NCI-H460 (cell line): Measurements from ENCODE around the gene NCL. TPM values are rescaled to one million over a fixed set of nuclear protein-coding genes. Genes with fewer than 3 reads are reported as not detected.

Source experiments
- DNase-seq: peaks from one replicate; pipeline ENCODE4 v3.0.0-alpha.2; 2016; ENCODE audit warnings: low read depth; ENCODE audit errors: extremely low read depth
- polyA plus RNA-seq: library from polyadenylated mRNA; depleted of rRNA; stranded (reverse); fragments of >200 nt; gene quantifications from 2 replicates; pipeline ENCODE4 v1.2.3, GENCODE V29; 2014; cell fraction: nucleus; rRNA removed
- total RNA-seq: library from RNA; depleted of rRNA; stranded (reverse); fragments of >200 nt; shearing (Covaris generic); gene quantifications from 2 replicates; pipeline ENCODE4 v1.2.3, GENCODE V29; 2014; rRNA removed

NCL gene, protein sequence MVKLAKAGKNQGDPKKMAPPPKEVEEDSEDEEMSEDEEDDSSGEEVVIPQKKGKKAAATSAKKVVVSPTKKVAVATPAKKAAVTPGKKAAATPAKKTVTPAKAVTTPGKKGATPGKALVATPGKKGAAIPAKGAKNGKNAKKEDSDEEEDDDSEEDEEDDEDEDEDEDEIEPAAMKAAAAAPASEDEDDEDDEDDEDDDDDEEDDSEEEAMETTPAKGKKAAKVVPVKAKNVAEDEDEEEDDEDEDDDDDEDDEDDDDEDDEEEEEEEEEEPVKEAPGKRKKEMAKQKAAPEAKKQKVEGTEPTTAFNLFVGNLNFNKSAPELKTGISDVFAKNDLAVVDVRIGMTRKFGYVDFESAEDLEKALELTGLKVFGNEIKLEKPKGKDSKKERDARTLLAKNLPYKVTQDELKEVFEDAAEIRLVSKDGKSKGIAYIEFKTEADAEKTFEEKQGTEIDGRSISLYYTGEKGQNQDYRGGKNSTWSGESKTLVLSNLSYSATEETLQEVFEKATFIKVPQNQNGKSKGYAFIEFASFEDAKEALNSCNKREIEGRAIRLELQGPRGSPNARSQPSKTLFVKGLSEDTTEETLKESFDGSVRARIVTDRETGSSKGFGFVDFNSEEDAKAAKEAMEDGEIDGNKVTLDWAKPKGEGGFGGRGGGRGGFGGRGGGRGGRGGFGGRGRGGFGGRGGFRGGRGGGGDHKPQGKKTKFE
- 339 and 396 TPM in 2 replicates for total RNA-seq
- 185 and 195 TPM in 2 replicates for polyA plus RNA-seq

DNA sequence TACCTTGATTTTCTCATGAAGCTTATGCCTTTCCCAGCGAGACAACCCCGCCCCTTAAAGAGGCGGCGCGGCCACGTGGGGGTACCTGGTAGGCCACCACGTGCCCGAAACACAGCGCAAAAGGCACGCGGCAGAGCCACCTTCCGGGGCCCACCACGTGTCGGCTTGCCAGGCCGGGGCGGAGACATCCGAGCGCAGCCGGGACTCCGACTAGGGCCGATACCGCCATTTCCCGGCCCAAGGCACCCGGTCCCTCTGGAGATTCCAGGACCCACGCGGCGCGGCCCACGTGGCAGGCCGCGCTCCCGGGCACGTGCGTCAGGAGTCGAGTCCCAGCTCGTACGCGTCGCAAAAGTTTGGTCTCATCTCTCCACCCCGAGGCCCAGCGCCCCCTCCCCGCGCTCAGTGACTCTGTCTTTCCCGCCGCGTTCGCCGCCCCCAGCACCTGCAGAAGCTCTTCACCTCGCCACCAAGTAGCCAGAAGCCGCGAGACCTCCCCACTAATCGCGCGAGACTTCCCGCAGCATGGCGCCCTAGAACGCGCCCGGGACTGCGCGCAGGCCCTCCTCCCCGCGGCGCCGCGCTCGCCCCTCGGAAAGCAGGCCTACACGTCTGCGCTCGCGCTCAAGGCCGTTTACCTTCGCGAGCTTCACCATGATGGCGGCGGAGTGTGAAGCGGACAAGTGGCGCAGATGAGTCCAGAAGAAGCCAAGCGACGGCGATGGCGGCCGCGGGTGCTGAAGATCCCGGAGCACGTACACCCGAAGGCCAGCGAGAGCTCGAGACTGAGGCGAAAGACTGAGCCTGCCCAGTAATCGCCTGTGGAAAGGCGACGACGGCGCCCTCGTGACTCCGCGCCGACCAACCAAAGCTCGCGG is at the start of gene NCL:
Gene NCL (minus strand): TSS at position 787 of the 878 bp plus-strand sequence. CDS start 131 bp downstream, at position 656.
- DNase-seq, result peak; percentile 97

DNA sequence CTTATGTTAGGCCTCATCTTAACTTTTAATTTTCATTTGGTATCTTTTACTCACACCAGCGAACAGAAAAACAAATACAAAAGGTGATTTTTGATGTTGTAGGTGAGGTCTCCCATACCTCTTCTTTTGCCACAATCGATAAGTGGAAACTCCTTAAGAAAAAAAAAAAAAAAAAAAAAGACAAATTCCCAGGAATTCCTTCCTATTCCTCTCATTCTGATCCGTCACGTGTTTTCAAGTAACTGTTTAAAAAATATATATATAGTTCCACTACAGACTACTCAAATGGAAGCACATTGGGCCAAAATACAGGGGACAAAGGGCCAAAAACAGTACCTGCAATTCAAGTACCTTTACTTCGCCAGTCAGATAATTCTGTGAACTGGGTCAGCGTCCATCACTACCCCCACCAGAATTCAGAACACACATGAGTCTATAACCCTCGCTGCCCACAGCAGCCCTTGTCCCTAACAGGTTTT is 49.5 kb upstream of the NCL start:
- no peak for DNase-seq

DNA sequence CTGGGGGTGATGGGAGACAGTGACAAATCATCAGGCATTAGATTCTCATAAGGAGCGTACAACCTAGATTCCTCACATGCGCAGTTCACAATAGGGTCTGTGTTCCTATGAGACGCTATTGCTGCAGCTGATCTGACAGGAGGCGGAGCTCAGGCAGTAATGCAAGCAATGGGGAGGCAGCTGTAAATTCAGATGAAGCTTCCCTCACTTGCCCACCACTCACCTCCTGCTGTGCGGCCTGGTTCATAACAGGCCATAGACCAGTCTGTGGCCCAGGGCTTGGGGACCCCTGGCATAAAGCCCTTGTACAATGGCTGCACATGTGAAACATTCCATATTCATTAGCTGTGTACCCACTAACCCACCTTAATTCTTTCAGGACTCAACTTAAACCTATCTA is 47.9 kb upstream of the NCL start:
- no peak for DNase-seq

DNA sequence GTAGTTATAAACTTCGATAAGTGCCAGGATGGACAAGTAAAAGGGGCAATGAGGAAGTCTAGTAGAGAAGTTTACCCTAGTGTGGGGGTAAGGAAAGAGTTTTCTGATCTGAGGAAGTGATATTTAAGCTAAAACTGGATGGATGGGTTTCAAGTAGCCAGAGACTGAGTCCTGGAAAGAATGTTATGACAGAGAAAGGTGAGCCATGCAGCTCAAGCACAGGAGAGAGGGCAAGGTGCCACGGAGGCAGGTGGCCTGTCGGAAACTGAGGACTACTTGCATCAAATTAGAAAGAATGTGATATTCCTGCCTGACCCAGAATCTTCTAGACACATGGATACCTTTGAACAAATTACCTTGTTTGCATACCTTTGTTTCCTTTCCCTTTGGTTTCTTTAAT is 39.5 kb upstream of the NCL start:
- DNase-seq, result no peak

DNA sequence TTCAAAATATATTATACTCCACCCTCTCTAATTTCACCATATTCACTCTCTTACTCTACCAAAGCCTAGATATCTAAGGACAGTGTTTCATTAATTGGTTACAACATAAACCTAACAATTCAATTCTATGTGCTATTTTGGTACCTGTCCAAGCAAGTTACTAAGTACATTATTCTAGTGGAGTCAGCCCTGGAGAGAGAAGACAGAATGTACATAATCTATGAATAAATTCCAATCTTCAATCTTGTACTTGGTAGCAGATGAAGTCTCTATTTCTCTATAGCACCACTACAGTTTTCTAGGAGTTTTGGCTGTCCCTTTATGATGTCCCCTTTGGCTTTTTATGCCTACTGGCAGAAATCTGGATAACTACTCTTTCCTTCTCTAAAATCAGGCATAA is 38.3 kb upstream of the NCL start:
- DNase-seq, result no peak

DNA sequence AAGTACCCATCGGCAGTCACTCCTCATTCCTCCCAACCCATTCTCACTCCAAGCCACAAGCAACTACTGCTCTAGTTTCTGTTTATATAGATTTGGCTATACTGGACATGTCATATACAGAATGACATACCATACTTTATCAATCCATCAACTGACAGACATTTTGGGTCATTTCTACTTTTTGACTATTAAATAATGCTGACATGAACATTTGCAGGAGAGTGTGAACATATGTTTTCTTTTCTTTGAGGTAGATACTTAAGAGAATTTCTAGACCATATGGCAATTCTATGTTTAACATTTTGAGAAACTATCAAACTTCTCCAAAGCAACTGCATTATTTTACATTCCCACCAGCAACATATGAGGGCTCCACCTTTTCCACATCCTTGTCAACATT is 33.4 kb upstream of the NCL start:
- DNase-seq, result no peak

DNA sequence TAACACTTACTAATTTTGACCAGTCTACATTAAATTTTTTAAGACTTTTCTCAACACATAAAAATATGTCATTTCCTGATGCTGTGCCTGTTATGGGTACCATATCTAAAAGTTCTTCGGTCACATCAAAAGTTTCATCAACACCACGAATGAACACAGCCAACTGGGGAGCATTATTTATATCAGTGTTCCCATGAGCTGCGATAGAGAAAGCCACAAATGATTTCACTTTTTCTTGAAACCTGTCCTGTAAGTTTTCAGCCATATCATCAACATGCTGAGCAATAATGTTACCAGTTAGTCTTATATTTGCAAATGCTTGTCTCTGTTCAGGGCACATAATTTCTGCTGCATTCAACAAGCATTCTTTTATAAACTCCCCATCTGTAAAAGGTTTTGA is 30.4 kb upstream of the NCL start:
- DNase-seq, result no peak

DNA sequence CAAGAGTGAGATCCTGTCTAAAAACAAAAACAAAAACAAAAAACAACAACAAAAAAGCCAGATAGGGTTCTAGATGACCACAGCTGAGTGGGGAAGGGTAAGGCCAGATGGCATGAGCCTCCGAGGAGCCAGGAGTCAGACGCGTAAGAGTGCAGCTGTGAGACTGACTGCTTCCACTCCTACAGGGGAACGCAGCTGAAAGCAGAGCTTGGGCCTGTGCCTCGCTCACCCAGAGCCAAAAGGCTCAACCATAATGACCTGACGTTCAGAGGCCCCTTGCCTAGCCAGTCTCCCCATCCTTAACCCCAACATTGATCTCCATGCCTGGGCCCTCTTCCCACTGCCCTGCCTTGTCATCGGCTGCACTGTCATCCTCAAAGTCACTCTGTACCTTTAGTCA is 26.5 kb upstream of the NCL start:
- no peak for DNase-seq

DNA sequence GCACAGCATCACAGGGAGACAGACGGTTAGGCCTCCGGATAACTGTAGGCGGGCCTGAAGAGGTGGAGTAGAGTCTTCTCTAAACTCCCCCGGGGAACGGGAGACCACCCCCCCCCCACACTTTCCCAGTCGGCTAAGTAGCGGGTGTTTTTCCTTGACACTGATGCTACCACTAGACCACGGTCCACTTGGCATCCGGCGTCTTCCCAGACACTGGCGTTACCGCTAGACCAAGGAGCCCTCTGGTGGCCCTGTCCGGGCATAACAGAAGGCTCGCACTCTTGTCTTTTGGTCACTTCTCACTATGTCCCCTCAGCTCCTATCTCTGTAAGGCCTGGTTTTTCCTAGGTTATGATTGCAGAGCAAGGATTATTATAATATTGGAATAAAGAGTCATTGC is 25.7 kb upstream of the NCL start:
- DNase-seq, result no peak

DNA sequence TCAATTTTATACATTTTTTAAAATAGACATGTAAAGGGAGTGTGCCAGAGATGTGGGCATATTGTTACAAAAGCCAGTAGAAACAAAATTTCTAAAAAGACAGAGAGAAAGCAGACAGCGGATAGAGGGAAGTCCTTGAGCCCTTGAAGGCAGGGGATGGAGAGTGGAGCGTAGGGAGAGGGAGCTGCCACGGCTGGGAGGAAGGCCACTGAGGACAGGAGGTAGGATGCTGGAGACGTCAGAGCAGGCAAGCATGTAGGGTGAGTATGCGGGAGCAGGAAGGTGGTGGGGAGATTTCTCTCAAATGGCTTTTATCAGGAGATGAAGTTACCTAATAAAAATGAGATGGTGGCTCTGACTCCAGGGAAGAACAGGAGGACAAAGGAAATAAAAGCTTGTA is 24.0 kb upstream of the NCL start:
- no peak for DNase-seq

DNA sequence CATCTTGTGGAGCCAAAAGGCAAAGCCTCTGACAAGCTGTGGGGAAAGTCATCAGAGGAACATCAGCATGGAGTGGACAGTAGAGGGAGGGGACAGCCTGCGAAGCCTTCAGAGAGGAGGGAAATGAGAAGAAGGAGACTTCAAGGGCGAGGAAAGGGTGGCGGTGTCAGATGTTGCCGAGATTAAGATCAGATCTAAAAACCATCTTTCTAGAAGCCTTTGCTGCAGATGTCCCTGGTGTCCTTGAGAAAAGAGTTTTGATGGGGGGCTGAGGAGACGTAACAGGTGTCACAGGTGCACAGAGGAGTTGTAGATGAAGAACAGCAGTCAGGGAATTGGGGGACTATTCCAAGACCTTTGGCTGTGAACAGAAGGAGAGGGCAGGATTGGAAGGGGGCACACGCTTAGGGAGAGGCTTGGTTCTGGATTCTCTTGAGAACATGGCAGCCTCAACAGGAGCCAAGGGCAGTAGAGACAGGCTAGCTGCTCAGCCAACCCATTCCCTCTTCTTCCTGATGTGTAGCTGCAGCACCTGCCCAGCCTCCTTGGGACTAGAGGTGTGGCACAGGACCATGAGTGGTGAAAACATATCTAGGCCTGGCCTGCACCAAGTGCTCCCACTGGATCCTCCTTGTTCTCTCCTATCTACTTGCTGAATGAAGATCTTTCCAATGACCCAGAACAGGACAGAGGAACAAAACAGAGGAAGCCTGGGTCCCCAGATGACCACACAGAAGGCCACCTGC is 22.7 kb upstream of the NCL start:
- no peak for DNase-seq

DNA sequence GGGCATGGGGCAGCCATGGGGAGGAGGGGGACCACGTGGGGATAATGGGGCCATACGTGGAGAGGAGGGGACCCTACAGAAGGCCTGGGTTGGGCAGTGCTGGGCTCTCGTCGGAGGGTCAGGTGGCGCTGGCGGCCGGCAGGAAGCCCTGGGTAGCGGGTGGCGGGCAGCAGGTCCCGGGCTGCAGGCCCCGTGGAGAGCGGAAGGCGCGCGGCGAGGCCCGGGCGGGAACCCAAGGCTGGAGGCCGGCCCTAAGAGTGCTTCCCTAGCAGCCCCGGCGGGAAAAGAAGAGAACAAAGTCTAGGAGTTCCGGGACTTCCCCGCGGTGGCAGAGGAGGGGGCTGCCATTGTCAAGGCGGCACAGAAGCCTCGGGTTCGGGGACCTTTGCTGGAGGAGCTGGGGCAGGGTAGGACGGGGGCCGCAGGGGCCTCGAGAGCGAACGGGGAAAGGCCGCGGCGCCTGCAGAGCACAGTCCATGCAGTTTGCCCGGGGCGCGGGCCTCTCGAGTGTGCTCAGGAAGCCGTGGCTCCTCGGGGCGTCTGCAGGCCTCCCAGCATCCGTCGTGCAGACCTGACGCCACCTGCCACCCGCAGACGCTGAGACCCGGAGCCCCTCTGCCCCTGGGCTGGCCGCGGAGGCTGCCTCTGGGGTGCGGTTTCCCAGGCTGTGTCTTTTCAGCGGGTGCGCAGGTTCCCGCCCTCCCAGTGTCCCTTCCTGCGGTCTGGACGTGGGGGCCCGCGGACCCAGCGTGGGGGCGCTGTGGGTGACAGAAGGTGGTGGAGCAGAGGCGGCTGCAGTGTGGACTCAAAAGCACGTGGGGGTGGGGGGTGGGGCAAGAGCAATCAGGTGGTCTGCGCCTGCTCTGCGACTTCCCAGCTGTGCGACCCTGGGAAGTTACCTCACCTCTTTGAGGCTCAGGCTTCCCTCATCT is 19.4 kb upstream of the NCL start:
- no peak for DNase-seq

DNA sequence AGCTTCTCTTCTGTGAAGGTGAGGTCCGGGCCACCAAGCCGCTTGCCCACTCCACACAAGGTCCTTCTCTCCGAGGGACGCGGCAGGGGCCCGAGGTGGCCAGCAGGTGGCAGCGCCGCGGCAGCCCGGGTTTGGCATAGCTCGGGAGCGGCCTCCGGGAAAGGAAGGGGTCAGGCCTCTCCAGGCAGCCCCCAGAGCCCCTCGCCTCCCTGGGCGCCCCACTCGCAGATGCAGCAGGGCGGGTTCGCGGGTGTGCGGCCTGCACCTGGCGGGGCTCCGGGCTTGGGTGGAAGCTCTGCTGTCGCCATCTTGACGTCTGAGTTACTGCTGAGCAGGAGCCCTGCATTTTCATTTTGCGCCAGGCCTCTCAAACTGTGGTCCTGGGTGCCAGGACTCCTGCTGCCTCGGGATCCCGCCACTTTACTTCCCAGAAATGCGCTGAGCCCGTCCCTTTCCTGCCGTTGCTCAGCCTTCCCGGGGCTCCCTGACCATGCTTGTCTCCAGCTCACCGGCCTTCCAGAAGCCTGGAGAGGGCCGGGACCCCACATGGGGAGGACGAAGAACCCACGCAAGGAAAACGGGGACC is 18.6 kb upstream of the NCL start:
- DNase-seq, result peak; percentile 54

DNA sequence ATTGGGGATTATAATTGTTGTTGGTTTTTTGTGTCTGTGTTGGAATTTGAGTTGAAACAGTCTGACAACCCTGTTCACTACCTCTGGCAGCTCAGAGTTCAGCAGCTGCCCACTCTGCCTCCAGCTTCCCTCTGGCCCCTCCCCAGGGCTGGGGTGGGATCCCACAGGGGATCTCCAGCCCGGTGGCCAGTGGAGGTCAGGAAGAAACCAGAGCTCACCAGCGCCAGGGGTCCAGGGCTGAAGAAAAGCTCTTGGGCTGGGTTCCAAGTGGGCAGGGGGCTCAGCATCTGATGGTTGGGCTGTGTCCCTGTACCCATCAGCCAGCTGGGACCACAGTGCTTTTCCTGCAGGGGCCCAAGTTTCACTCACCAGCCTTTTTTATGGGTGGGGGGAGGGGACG is 16.5 kb upstream of the NCL start:
- DNase-seq, result no peak

DNA sequence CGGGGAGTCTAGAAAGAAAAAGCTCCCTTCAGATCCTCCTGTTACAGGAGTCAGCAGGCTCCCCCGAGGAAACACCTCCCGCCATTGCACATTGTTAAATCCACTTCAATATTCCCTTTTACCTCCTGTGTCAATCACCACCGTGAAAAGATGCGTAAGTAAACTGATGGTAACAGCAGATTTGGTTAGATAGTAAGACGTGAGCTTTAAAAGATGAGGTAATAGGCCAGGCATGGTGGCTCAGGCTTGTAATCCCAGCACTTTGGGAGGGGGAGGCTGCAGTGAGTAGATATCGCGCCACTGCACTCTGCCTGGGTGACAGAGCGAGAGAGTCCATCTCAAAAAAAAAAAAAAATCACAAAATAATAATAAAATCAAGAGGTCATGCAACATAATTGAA is 15.2 kb upstream of the NCL start:
- no peak for DNase-seq

DNA sequence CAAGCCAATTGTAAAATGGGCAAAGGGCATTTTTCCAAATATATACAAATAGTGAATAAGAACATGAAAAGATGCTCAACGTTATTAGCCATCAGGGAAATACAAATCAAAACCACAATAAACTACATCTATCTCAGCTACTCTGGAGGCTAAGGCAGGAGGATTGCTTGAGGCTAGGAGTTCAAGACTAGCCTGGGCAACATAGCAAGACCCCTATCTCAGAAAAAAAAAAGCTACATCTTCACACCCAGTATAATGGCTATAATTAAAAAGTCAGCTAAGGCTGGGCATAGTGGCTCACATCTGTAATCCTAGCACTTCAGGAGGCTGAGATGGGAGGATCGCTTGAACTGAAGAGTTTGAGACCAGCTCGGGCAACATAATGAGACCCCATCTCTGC is 12.6 kb upstream of the NCL start:
- no peak for DNase-seq

DNA sequence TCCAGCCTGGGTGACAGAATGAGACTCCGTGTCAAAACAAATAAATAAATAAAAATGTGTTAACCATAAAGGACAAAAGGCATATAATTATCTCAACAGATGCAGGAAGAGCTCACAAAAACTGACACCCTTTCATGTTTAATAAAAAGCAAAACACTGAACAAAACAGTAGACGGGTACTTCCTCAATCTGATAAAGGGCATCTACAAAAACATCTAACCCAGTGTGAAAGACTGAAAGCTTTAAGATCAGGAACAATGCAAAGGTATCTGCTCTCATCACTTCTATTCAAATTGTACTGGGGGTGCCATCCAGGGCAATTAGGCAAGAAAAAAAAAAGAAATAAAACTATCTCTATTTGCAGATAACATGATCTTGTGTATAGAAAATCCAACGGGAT is 11.7 kb upstream of the NCL start:
- no peak for DNase-seq

DNA sequence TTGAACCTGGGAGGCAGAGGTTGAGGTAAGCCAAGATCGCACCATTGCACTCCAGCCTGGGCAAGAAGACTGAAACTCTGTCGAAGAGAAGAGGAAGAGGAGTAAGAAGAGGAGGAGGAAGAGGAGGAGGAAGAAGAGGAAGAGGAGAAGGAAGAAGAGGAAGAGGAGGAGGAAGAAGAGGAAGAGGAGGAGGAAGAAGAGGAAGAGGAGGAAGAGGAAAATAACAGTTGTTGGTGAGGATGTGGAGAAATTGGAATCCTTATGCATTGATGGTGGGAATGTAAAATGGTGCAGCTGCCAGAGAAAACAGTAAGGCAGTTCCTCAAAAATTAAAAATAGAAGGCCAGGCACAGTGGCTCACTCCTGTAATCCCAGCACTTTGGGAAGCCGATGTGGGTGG is 8.5 kb upstream of the NCL start:
- DNase-seq, result no peak
